GM18868 (cell line): ENCODE measurements around the gene DNAJB1.
"Not testable (repeated sequence)": the region's sequence is repeated elsewhere in the genome, so short reads cannot be mapped to it uniquely, and the experiment has no call there.

Source experiments
- ATAC-seq: cut with Tn5 transposase; IDR thresholded peaks from one replicate; pipeline ENCODE4 v1.9.1; 2021; ENCODE audit warnings: mild to moderate bottlenecking, moderate library complexity; ENCODE audit not compliant: unreplicated experiment

The DNAJB1 gene

GRCh38 chr19:14553042-14553938 is 35.1 kb upstream of the DNAJB1 start:
- ATAC-seq: no peak

- ATAC-seq: not testable (repeated sequence)
Observed at GRCh38 chr19:14552006-14552360, 33.8 kb upstream of the DNAJB1 start.

- ATAC-seq: not testable (repeated sequence)
Observed at GRCh38 chr19:14551134-14552005, 33.2 kb upstream of the DNAJB1 start.

GRCh38 chr19:14550201-14550754 is 32.1 kb upstream of the DNAJB1 start:
- no peak for ATAC-seq

GRCh38 chr19:14545716-14546082 is 27.5 kb upstream of the DNAJB1 start:
- ATAC-seq: no peak

DNA sequence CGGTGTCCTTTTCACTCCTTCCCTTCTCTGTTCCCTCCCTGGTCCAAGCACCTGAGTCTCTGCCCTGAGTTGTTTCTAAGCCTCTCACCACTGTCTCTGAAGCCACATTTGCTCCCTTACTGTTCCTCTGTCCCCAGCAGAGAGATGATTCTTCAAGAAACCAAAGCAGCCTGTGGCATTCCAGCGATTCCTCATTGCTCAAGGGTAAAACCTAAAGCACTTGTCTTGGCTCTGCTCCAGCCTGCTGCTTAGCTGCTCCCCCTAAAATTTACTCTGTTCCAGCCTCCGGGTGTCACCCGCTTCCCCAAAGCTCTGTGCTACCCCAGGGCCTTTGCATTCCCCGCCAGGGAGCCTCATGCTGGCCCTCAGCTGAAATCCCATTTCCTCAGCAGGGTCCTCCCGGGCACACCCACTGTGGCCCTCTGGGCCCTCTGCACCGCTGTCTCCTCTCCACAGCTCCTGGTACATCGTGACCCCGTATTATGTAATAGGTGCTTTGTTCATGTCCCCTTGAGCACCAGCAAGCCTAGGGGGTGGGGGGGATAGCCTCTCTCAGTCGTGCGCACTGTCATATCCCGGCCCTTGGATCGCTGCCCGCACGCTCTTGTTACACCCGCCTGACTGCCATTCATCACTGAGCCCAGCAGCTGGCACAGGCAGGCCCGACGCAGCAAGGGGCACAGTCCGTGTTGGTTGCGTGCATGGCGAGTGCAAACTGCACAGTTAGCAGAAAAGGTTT is 26.9 kb upstream of the DNAJB1 start:
- no peak for ATAC-seq

DNA sequence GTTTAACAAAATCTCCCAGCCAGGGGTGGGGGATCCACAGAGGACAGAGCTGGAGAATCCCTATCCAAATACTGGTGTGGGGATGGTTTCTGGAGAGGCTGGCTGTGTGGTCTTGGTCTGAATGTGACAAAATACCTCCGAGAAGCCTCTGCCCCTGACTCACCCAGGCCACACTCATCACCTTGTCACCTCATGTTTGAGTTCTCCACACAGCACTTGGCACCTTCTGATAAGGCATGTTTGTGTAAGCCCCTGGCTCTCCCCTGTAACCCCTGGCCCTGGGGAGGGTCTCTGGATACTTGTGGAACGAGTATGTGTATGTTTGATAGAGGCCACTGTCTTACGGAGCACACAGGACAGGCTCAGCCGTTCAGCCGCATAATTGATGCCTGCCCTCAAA is 25.9 kb upstream of the DNAJB1 start:
- ATAC-seq: no peak

GRCh38 chr19:14542711-14543328 is 24.6 kb upstream of the DNAJB1 start:
- ATAC-seq: no peak

DNA sequence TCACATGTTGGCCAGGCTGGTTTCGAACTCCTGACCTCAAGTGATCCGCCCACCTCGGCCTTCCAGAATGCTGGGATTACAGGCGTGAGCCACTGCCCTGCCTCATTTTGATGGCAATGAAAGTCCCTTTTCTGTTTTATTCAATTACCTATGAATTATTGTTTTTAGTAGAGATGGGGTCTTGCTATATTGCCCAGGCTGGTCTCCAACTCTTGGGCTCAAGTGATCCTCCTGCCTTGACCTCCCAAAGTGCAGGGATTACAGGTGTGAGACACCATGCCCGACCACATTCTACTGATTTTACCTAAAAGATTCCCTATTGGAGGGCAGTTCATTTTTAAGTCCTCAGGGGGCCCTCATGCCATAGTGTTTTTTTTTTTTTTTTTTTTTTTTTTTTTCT is 23.8 kb upstream of the DNAJB1 start:
- not testable (repeated sequence) for ATAC-seq

DNA sequence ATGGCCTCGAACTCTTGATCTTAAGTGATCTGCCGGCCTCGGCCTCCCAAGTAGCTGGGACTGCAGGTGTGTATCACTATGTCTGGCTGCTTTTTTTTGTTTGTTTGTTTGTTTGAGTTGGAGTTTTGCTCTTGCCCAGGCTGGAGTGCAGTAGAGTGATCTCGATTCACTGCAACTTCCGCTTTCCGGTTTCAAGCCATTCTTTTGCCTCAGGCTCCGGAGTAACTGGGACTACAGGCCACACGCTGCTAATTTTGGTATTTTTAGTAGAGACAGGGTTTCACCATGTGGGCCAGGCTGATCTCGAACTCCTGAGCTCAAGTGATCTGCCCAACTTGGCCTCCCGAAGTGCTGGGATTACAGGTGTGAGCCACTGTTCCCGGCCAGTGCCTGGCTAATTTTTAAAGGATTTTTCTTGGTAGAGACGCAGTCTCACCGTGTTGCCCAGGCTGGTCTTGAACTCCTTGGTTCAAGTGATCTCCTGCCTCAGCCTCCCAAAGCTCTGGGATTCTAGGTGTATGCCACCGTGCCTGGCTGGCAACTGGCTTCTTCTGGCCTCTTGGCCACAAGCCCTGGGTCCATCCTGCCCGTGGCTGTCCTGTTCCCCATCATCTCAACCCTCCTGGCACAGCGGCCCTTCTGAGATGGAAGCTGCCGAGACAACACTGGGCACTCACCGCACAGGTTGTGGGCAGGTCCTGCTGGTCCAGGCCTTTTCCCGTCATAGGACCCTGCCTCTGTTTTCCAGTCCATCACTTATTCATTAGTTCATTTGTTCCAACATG is 22.7 kb upstream of the DNAJB1 start:
- ATAC-seq: no peak

GRCh38 chr19:14536926-14537692 is 18.9 kb upstream of the DNAJB1 start:
- ATAC-seq: no peak

- ATAC-seq: no peak
Observed at GRCh38 chr19:14533450-14533849, 15.3 kb upstream of the DNAJB1 start.

GRCh38 chr19:14530506-14530905 is 12.3 kb upstream of the DNAJB1 start:
- no peak for ATAC-seq

- ATAC-seq: no peak
Observed at GRCh38 chr19:14530005-14530348, 11.8 kb upstream of the DNAJB1 start.

GRCh38 chr19:14529254-14530004 is 11.2 kb upstream of the DNAJB1 start, which contains the start of gene TECR:
TSS of gene TECR (plus strand) at chr19:14529594. CDS start at chr19:14529697, 103 bp downstream.
- peak; percentile 92 for ATAC-seq

DNA sequence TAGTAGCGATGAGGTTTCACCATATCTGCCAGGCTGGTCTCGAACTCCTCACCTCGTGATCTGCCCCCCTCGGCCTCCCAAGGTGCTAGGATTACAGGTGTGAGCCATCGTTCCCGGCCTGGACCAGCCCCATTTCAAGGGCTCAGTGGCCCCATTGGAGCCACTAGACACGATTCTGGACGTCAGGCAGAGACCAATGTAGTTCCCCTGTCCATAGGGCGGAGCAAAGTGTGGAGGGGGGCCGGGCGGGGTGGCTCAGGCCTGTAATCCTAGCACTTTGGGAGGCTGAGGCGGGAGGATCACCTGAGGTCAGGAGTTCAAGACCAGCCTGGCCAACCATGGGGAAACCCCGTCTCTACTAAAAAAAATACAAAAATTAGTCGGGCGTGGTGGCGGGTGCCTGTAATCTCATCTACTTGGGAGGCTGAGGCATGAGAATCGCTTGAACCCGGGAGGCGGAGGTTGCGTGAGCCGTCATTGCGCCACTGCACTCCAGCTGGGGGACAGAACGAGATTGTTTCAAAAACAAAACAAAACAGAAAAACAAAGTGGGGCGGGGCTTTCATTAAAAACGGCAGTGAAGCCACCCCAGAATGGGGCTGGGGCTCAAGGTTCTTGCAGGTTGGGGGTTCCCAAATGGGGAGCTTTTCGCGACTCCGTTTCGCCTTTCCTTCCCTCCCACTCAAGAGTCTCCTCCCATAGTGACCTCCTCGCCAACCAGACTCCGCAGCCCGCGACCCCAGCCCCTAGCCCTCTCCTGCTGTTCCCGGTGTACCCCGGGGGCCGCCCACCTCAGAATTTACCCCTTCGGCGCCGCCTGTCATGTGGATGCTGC is 10.4 kb upstream of the DNAJB1 start:
- peak; percentile 2 for ATAC-seq

DNA sequence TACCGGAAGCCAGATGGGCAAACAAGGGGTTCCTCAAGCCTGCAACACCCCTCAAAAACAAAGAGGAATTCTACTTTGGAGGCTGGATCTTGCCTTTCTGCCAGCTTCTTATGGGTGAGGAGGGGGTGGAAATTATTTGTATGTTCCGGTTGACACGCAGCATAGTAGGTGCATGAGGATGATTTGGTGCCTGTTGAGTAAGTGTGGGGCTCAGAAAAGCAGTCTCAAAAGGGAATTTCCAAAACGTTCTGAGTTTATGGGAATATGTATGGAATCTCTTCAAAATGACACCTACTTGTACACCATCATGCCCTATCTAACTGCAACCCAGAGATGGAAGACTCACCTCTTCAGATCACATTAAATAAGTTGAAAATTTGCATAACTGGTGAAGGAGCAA is 8.2 kb upstream of the DNAJB1 start:
- ATAC-seq: no peak
